ENCODE measurements around the gene MRFAP1L1. TPM values are rescaled to one million over a fixed set of nuclear protein-coding genes. Genes with fewer than 3 reads are reported as not detected.

The MRFAP1L1 gene
- total and polyA plus RNA-seq, 9 of the 15 experiments (the other 6 are each of a cell fraction or from before 2014, with no cell fraction given) = 37.6 to 111 (median 83.8) TPM

GRCh38 chr4:6693231-6694176, 16.2 kb downstream of the MRFAP1L1 start, which contains the start of gene S100P (continued):
- peak; percentile 69; the same call in 1 of the 2 replicates for TF ChIP-seq DMBX1 (CRISPR knock-in tag; IDR thresholded peaks at IDR 0.05; ENCODE audit: borderline replicate concordance)
- TF ChIP-seq NCOA2 (IDR thresholded peaks at IDR 0.05; ENCODE audit: partially characterized antibody in 2 of 2) = no peak
- TF ChIP-seq RFX1 (IDR thresholded peaks at IDR 0.05) = no peak
- no peak for TF ChIP-seq MXD1 (CRISPR knock-in tag; IDR thresholded peaks at IDR 0.05; ENCODE audit: borderline replicate concordance, poor library complexity, severe bottlenecking)
- TF ChIP-seq TFAM (CRISPR knock-in tag; conservative IDR thresholded peaks at IDR 0.05) = no peak
- TF ChIP-seq ELF1 (tag; IDR thresholded peaks at IDR 0.05) = peak; percentile 50
- TF ChIP-seq, protein P1, sequence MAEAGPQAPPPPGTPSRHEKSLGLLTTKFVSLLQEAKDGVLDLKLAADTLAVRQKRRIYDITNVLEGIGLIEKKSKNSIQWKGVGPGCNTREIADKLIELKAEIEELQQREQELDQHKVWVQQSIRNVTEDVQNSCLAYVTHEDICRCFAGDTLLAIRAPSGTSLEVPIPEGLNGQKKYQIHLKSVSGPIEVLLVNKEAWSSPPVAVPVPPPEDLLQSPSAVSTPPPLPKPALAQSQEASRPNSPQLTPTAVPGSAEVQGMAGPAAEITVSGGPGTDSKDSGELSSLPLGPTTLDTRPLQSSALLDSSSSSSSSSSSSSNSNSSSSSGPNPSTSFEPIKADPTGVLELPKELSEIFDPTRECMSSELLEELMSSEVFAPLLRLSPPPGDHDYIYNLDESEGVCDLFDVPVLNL (CRISPR knock-in tag; IDR thresholded peaks at IDR 0.05; ENCODE audit: low read depth) = no peak
- TF ChIP-seq FOXK1 (CRISPR knock-in tag; IDR thresholded peaks at IDR 0.05; ENCODE audit: borderline replicate concordance) = no peak
- peak; percentile 44; the same call in 1 of the 2 replicates for TF ChIP-seq ATF4 (CRISPR knock-in tag; IDR thresholded peaks at IDR 0.05)
- TF ChIP-seq POLR2A (conservative IDR thresholded peaks at IDR 0.05) = no peak
- TF ChIP-seq, protein P2, sequence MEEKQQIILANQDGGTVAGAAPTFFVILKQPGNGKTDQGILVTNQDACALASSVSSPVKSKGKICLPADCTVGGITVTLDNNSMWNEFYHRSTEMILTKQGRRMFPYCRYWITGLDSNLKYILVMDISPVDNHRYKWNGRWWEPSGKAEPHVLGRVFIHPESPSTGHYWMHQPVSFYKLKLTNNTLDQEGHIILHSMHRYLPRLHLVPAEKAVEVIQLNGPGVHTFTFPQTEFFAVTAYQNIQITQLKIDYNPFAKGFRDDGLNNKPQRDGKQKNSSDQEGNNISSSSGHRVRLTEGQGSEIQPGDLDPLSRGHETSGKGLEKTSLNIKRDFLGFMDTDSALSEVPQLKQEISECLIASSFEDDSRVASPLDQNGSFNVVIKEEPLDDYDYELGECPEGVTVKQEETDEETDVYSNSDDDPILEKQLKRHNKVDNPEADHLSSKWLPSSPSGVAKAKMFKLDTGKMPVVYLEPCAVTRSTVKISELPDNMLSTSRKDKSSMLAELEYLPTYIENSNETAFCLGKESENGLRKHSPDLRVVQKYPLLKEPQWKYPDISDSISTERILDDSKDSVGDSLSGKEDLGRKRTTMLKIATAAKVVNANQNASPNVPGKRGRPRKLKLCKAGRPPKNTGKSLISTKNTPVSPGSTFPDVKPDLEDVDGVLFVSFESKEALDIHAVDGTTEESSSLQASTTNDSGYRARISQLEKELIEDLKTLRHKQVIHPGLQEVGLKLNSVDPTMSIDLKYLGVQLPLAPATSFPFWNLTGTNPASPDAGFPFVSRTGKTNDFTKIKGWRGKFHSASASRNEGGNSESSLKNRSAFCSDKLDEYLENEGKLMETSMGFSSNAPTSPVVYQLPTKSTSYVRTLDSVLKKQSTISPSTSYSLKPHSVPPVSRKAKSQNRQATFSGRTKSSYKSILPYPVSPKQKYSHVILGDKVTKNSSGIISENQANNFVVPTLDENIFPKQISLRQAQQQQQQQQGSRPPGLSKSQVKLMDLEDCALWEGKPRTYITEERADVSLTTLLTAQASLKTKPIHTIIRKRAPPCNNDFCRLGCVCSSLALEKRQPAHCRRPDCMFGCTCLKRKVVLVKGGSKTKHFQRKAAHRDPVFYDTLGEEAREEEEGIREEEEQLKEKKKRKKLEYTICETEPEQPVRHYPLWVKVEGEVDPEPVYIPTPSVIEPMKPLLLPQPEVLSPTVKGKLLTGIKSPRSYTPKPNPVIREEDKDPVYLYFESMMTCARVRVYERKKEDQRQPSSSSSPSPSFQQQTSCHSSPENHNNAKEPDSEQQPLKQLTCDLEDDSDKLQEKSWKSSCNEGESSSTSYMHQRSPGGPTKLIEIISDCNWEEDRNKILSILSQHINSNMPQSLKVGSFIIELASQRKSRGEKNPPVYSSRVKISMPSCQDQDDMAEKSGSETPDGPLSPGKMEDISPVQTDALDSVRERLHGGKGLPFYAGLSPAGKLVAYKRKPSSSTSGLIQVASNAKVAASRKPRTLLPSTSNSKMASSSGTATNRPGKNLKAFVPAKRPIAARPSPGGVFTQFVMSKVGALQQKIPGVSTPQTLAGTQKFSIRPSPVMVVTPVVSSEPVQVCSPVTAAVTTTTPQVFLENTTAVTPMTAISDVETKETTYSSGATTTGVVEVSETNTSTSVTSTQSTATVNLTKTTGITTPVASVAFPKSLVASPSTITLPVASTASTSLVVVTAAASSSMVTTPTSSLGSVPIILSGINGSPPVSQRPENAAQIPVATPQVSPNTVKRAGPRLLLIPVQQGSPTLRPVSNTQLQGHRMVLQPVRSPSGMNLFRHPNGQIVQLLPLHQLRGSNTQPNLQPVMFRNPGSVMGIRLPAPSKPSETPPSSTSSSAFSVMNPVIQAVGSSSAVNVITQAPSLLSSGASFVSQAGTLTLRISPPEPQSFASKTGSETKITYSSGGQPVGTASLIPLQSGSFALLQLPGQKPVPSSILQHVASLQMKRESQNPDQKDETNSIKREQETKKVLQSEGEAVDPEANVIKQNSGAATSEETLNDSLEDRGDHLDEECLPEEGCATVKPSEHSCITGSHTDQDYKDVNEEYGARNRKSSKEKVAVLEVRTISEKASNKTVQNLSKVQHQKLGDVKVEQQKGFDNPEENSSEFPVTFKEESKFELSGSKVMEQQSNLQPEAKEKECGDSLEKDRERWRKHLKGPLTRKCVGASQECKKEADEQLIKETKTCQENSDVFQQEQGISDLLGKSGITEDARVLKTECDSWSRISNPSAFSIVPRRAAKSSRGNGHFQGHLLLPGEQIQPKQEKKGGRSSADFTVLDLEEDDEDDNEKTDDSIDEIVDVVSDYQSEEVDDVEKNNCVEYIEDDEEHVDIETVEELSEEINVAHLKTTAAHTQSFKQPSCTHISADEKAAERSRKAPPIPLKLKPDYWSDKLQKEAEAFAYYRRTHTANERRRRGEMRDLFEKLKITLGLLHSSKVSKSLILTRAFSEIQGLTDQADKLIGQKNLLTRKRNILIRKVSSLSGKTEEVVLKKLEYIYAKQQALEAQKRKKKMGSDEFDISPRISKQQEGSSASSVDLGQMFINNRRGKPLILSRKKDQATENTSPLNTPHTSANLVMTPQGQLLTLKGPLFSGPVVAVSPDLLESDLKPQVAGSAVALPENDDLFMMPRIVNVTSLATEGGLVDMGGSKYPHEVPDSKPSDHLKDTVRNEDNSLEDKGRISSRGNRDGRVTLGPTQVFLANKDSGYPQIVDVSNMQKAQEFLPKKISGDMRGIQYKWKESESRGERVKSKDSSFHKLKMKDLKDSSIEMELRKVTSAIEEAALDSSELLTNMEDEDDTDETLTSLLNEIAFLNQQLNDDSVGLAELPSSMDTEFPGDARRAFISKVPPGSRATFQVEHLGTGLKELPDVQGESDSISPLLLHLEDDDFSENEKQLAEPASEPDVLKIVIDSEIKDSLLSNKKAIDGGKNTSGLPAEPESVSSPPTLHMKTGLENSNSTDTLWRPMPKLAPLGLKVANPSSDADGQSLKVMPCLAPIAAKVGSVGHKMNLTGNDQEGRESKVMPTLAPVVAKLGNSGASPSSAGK (IDR thresholded peaks at IDR 0.05) = peak; percentile 61
- no peak for TF ChIP-seq TAF1 (IDR thresholded peaks at IDR 0.05; ENCODE audit: control insufficient read depth, extremely low read depth, insufficient read depth, low read length, severe bottlenecking)
